Measurements from ENCODE around the gene DMRT1. TPM values are rescaled to one million over a fixed set of nuclear protein-coding genes. Genes with fewer than 3 reads are reported as not detected.

DMRT1 gene
- total RNA-seq, 1 experiment from 2014 or later = not detected

GRCh38 chr9:806285-807156, 35.0 kb upstream of the DMRT1 start:
- DNase-seq (ENCODE audit: low spot score) = no peak
- Mint-ChIP-seq H3K36me3 (no peaks in the 10 kb centered on the region), H3K4me1 (no peaks in the 10 kb centered on the region; the same call in 1 of the 2 replicates), H3K9me3 (no peaks in the 10 kb centered on the region), H3K27ac (no peak overlapping the region), H3K27me3 (ENCODE audit: low read depth) (no peaks in the 10 kb centered on the region), H3K4me3 (no peak overlapping the region)
- POLR2A ChIA-PET = no interaction called here
- peak; percentile 73 for ATAC-seq
- CTCF ChIA-PET = interaction anchor here (0.5 to 1.1 kb wide), 6 partner anchors 43 to 459 kb away, joined by 3 to 5 read pairs (median 3); no protein-coding TSS in a partner anchor
- TF ChIP-seq, protein P1, sequence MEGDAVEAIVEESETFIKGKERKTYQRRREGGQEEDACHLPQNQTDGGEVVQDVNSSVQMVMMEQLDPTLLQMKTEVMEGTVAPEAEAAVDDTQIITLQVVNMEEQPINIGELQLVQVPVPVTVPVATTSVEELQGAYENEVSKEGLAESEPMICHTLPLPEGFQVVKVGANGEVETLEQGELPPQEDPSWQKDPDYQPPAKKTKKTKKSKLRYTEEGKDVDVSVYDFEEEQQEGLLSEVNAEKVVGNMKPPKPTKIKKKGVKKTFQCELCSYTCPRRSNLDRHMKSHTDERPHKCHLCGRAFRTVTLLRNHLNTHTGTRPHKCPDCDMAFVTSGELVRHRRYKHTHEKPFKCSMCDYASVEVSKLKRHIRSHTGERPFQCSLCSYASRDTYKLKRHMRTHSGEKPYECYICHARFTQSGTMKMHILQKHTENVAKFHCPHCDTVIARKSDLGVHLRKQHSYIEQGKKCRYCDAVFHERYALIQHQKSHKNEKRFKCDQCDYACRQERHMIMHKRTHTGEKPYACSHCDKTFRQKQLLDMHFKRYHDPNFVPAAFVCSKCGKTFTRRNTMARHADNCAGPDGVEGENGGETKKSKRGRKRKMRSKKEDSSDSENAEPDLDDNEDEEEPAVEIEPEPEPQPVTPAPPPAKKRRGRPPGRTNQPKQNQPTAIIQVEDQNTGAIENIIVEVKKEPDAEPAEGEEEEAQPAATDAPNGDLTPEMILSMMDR (IDR thresholded peaks at IDR 0.05) = peak; percentile 50
- TF ChIP-seq SMAD3 (CRISPR knock-in tag; IDR thresholded peaks at IDR 0.05; ENCODE audit: borderline replicate concordance) = no peak

DNA sequence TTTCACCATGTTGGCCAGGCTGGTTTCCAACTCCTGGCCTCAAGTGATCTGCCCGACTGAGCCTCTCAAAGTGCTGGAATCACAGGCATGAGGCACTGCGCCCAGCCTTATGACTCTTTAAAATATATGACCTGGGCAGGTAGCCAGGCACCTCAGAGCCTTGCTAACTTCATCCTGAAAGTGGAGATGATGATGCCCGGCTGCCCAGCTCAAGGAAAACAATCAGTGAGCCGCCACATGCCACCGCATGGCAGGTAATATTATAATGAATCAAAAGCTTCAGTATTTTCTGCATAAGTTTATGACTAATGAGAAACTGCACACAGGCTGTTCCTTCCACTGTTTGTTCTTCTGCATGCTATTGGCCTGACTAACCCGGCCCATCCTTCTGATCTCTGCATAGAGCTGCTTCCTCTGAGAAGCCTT, 30.4 kb upstream of the DMRT1 start:
- no peaks in the 10 kb centered on the region for H3K4me1 Mint-ChIP-seq
- ChIA-PET CTCF (interaction anchor here (0.7 to 2.4 kb wide), 3 partner anchors 81 to 422 kb away, joined by 3 to 8 read pairs (median 4); no protein-coding TSS in a partner anchor), POLR2A (no interaction called here)
- TF ChIP-seq HMGA2 (CRISPR knock-in tag; IDR thresholded peaks at IDR 0.05) = no peak
- DNase-seq (ENCODE audit: low spot score) = no peak
- H3K4me3 Mint-ChIP-seq = no peak overlapping the region
- H3K27me3 Mint-ChIP-seq (ENCODE audit: low read depth) = no peaks in the 10 kb centered on the region
- H3K27ac Mint-ChIP-seq = no peak overlapping the region
- no peaks in the 10 kb centered on the region for H3K36me3 Mint-ChIP-seq
- no peaks in the 10 kb centered on the region for H3K9me3 Mint-ChIP-seq
- no peak for ATAC-seq

- Mint-ChIP-seq H3K4me3 (no peak overlapping the region), H3K27ac (no peak overlapping the region), H3K27me3 (ENCODE audit: low read depth) (peaks cover 5% of the 10 kb centered on the region; the same call in 1 of the 2 replicates), H3K4me1 (peaks cover 8% of the 10 kb centered on the region), H3K36me3 (no peaks in the 10 kb centered on the region), H3K9me3 (no peaks in the 10 kb centered on the region)
- ATAC-seq (no peak), DNase-seq (ENCODE audit: low spot score) (no peak)
- CTCF ChIA-PET = interaction anchor here (0.6 kb wide), 1 partner anchor 16 kb away, joined by 3 read pairs; no protein-coding TSS in a partner anchor
- POLR2A ChIA-PET = no interaction called here
- TF ChIP-seq NR2C2 (CRISPR knock-in tag; IDR thresholded peaks at IDR 0.05) = no peak
- no peak for TF ChIP-seq ZBTB43 (CRISPR knock-in tag; IDR thresholded peaks at IDR 0.05)
- TF ChIP-seq GABPB1 (CRISPR knock-in tag; IDR thresholded peaks at IDR 0.05) = no peak
- TF ChIP-seq NFYB (CRISPR knock-in tag; conservative IDR thresholded peaks at IDR 0.05; ENCODE audit: low read depth) = no peak
- TF ChIP-seq NFATC4 (CRISPR knock-in tag; IDR thresholded peaks at IDR 0.05) = no peak
- no peak for TF ChIP-seq AR (CRISPR knock-in tag; IDR thresholded peaks at IDR 0.05)
- TF ChIP-seq ATF1 (CRISPR knock-in tag; IDR thresholded peaks at IDR 0.05) = no peak
- no peak for TF ChIP-seq ZNF416 (CRISPR knock-in tag; IDR thresholded peaks at IDR 0.05)
- TF ChIP-seq MYBL2 (CRISPR knock-in tag; IDR thresholded peaks at IDR 0.05) = no peak
- no peak for TF ChIP-seq JAZF1 (CRISPR knock-in tag; IDR thresholded peaks at IDR 0.05)
- no peak for TF ChIP-seq PRDM15 (CRISPR knock-in tag; IDR thresholded peaks at IDR 0.05)
- TF ChIP-seq ESRRA (CRISPR knock-in tag; IDR thresholded peaks at IDR 0.05; ENCODE audit: borderline replicate concordance) = no peak
- TF ChIP-seq STAT6 (CRISPR knock-in tag; conservative IDR thresholded peaks at IDR 0.05; ENCODE audit: low read depth) = no peak
- TF ChIP-seq ZMAT4 (CRISPR knock-in tag; IDR thresholded peaks at IDR 0.05) = no peak
These were observed 22.5 kb upstream of the DMRT1 start for GRCh38 chr9:818958-819357.
